ENCODE measurements around the gene MYADM. TPM values are rescaled to one million over a fixed set of nuclear protein-coding genes. Genes with fewer than 3 reads are reported as not detected.

MYADM gene
- total RNA-seq, 1 experiment from 2014 or later, result 78.6 TPM

DNA sequence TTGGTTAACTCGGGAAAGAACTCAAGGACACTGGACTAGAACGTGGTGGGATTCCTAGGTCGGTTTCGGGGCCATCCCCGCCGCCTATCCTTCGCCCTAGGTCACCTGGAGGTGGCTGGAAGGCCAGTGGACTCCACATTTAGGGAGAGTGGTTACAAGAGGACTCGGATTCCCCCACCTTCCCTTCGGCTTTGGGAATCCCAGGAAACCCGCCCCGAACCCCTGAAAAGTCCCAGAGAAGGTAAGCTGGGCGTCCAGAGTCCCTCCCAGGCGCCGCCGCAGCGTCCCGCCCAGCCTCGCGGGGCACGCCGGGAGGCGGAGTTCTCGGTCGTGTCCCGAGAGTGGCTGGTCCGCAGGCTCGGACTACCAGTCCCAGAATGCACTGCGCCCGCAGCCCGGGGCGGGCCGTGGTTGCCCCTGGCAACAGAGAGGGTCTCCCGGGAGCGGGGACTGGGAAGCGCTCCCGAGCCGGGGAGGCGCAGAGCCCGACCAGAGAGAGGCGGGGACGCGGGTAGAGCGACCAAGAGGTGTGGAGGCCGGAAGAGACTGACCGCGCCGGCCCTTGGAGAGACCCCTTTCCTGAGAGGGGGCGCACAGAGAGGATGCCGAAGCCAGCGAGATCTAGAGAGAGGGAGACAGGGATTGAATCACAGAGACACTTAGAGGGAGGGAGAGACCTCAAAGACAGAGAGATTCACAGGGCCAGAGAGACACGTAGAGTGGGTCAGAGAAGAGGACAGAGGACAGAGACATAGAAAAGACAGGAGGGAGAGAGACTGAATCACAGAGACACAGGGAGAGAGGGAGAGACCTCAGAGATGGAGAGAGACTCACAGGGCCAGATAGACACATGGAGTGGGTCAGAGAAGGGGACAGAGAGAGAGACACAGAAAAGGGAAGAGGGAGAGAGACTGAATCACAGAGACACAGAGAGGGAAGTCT is 11.7 kb downstream of the MYADM start:
- POLR2A ChIA-PET, result interaction anchor here (0.6 to 1.6 kb wide), 8 partner anchors 12 to 102 kb away, joined by 3 to 31 read pairs (median 4); partner anchors contain the start of gene MYADM
- Mint-ChIP-seq H3K36me3 (peaks cover 15% of the 10 kb centered on the region), H3K9me3 (no peaks in the 10 kb centered on the region), H3K27ac (peak overlapping the region; percentile 81), H3K4me1 (peaks cover 27% of the 10 kb centered on the region), H3K27me3 (ENCODE audit: low read depth) (peaks cover 11% of the 10 kb centered on the region), H3K4me3 (no peak overlapping the region)
- CTCF ChIA-PET, result interaction anchor here (0.6 to 2.0 kb wide), 10 partner anchors 12 to 150 kb away, joined by 3 to 24 read pairs (median 7); partner anchors contain the start of gene MYADM
- peak; percentile 84 for ATAC-seq
- DNase-seq (ENCODE audit: low spot score), result peak; percentile 100
- TF ChIP-seq NR3C1 (CRISPR knock-in tag; conservative IDR thresholded peaks at IDR 0.05; ENCODE audit: low read depth) (no peak), TEAD1 (CRISPR knock-in tag; IDR thresholded peaks at IDR 0.05) (no peak; the same call in 1 of the 2 replicates), CREB1 (CRISPR knock-in tag; IDR thresholded peaks at IDR 0.05) (no peak), ARID4B (CRISPR knock-in tag; IDR thresholded peaks at IDR 0.05; ENCODE audit: borderline replicate concordance) (peak; percentile 32; the same call in 1 of the 2 replicates), HMGXB4 (CRISPR knock-in tag; IDR thresholded peaks at IDR 0.05) (no peak), FOXK1 (CRISPR knock-in tag; IDR thresholded peaks at IDR 0.05) (peak; percentile 40; the same call in 1 of the 2 replicates), MXD4 (CRISPR knock-in tag; IDR thresholded peaks at IDR 0.05; ENCODE audit: borderline replicate concordance) (no peak), ERG (CRISPR knock-in tag; IDR thresholded peaks at IDR 0.05) (no peak), SMAD4 (CRISPR knock-in tag; IDR thresholded peaks at IDR 0.05) (no peak), IRF1 (CRISPR knock-in tag; IDR thresholded peaks at IDR 0.05) (no peak), ZSCAN18 (CRISPR knock-in tag; IDR thresholded peaks at IDR 0.05) (no peak), GABPB1 (CRISPR knock-in tag; IDR thresholded peaks at IDR 0.05) (no peak), JUN (CRISPR knock-in tag; IDR thresholded peaks at IDR 0.05) (no peak), HMGA2 (CRISPR knock-in tag; IDR thresholded peaks at IDR 0.05) (no peak)
- TF ChIP-seq, protein P1, sequence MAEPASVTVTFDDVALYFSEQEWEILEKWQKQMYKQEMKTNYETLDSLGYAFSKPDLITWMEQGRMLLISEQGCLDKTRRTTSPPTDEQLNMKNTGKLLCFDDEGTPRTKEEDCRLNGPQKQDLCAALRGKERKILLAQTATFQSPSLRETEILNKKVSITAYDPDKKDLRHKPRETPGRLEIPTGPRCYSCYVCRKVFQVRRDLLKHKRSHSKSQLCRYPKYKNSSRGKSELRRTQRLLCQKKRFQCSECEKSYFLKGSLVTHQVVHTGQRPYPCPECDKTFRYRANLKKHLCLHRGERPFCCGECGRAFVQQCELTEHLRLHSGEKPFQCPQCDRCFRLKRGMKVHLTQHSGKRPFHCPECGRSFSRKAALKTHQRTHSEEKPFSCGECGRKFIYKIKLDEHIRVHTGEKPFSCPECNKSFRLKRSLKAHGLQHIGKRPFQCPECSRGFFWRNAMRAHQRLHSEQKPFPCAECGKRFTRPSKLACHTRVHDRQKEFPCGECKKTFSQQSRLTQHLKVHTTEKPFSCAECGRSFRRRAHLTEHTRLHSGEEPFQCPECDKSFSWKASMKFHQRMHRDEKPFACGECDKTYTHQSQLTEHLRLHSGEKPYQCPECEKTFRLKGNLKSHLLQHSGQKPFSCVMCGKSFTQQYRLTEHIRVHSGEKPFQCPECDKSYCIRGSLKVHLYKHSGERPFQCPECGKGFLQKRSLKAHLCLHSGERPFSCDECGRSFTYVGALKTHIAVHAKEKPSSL (CRISPR knock-in tag; conservative IDR thresholded peaks at IDR 0.05), result no peak
- TF ChIP-seq, protein P2, sequence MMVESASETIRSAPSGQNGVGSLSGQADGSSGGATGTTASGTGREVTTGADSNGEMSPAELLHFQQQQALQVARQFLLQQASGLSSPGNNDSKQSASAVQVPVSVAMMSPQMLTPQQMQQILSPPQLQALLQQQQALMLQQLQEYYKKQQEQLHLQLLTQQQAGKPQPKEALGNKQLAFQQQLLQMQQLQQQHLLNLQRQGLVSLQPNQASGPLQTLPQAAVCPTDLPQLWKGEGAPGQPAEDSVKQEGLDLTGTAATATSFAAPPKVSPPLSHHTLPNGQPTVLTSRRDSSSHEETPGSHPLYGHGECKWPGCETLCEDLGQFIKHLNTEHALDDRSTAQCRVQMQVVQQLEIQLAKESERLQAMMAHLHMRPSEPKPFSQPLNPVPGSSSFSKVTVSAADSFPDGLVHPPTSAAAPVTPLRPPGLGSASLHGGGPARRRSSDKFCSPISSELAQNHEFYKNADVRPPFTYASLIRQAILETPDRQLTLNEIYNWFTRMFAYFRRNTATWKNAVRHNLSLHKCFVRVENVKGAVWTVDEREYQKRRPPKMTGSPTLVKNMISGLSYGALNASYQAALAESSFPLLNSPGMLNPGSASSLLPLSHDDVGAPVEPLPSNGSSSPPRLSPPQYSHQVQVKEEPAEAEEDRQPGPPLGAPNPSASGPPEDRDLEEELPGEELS (CRISPR knock-in tag; IDR thresholded peaks at IDR 0.05), result no peak
- TF ChIP-seq, protein P3, sequence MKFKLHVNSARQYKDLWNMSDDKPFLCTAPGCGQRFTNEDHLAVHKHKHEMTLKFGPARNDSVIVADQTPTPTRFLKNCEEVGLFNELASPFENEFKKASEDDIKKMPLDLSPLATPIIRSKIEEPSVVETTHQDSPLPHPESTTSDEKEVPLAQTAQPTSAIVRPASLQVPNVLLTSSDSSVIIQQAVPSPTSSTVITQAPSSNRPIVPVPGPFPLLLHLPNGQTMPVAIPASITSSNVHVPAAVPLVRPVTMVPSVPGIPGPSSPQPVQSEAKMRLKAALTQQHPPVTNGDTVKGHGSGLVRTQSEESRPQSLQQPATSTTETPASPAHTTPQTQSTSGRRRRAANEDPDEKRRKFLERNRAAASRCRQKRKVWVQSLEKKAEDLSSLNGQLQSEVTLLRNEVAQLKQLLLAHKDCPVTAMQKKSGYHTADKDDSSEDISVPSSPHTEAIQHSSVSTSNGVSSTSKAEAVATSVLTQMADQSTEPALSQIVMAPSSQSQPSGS (CRISPR knock-in tag; IDR thresholded peaks at IDR 0.05; ENCODE audit: borderline replicate concordance, low read depth), result no peak

All from WTC11 (cell line).